Measurements from ENCODE around the gene SMLR1.

The SMLR1 gene

DNA sequence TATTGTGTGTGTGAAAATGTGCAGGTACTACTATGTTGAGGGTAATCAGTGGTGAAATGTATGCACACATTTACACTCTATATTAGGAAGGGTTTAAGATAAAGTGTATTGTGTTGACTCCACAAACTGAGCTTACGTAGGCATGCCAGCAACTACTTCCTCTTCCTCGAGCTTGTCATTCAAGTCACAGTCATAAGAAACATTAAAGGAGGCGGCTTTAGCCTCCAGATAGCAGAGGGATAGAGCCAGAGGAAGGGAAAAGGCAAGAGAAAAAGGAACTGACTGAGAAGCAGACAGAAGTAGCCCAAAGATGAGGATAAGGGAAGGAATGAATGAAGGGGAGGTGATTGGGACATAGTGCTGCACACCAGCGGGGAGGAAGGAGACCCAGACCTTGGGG lies 55.2 kb downstream of the SMLR1 start:
- WGBS, 2 donors (ENCODE audit: extremely low coverage in 2 of 2, insufficient read length in 2 of 2, insufficient replicate concordance in 1 of 2) = no CpG with 5 or more reads among the region's 4 CpGs
- Histone ChIP-seq H3K4me1 (ENCODE audit: control insufficient read depth in 2 of 2, insufficient read depth in 1 of 2, low read depth in 1 of 2, low read length in 2 of 2) (no peaks in the 10 kb centered on the region), H3K14ac (ENCODE audit: low read length) (no peak overlapping the region), H2BK12ac (ENCODE audit: low read length) (no peak overlapping the region), H3K36me3 (replicated peaks in 1 of 2; ENCODE audit: control insufficient read depth in 2 of 2, insufficient read depth in 2 of 2, low read length in 2 of 2) (peaks cover 8 to 16% of the 10 kb centered on the region in 2 donors), H3K27ac (replicated peaks; ENCODE audit: low read length) (no peak overlapping the region), H3K23ac (ENCODE audit: low read depth, low read length, poor library complexity) (no peak overlapping the region), H2BK5ac (ENCODE audit: low read length) (no peak overlapping the region), H4K8ac (ENCODE audit: low read depth, low read length) (no peak overlapping the region), H2BK120ac (ENCODE audit: low read depth, low read length) (no peak overlapping the region), H3K4me2 (ENCODE audit: insufficient read depth, low read length, poor library complexity, severe bottlenecking) (no peak overlapping the region), H3K9ac (ENCODE audit: low read depth, low read length, poor library complexity) (no peak overlapping the region), H3K9me3 (replicated peaks in 1 of 2; ENCODE audit: control insufficient read depth in 2 of 2, insufficient read depth in 1 of 2, low read depth in 1 of 2, low read length in 2 of 2) (peaks cover 0 to 2% of the 10 kb centered on the region in 2 donors), H3K4me3 (ENCODE audit: low read length in 2 of 2) (no peak overlapping the region), H3K79me1 (ENCODE audit: low read depth, low read length) (no peaks in the 10 kb centered on the region), H3K18ac (ENCODE audit: low read length) (no peak overlapping the region), H4K91ac (ENCODE audit: low read depth, low read length, poor library complexity) (no peak overlapping the region), H3K27me3 (ENCODE audit: control insufficient read depth in 3 of 3, insufficient read depth in 3 of 3, low read depth in 1 of 3, low read length in 3 of 3) (no peaks in the 10 kb centered on the region), H2AFZ (ENCODE audit: low read length) (no peak overlapping the region), H2AK5ac (ENCODE audit: low read depth, low read length) (no peak overlapping the region), H2BK15ac (ENCODE audit: low read length) (no peak overlapping the region), H3K4ac (ENCODE audit: low read length) (no peak overlapping the region)
- DNase-seq (ENCODE audit: low spot score) = no peak

DNA sequence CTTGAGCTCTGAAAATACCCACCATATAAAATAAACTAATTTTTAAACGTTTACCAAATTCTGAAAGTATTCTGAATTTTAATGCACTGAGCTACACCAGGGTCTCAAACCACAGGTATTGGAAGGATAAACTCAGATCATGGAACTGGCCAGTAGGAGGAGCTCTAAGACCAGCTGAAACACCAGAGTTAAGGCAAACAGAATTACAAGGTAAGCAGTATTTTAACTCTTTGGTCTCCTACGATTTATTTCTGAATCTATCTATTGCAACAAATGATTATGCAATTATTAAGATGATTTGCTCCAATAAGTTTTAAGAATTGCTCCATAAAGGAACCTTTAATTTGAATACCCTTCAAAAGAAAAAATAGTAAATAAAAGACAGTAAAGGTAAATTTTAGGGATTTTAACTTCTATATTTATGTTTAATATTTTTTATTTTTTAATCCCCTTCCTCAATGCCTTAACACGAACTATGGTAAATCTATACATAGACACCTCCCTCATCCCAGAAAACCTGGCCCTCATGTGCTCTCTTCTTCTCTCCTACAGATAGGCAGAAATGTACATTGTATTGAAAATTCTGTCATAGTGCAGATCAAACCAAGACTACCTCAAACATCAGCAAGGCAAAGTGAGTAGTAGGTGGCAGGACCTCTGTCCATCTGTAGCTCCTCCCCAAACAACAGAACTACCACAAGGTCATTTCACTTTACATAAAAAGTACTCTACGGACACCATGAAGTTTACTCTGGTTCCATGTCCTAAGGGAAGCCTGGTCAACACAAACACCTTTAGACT lies 58.4 kb downstream of the SMLR1 start:
- Histone ChIP-seq H2AK5ac (ENCODE audit: low read depth, low read length) (no peak overlapping the region), H3K27ac (replicated peaks; ENCODE audit: low read length) (no peak overlapping the region), H3K79me1 (ENCODE audit: low read depth, low read length) (no peaks in the 10 kb centered on the region), H3K4me3 (ENCODE audit: low read length in 2 of 2) (no peak overlapping the region), H3K4me1 (ENCODE audit: control insufficient read depth in 2 of 2, insufficient read depth in 1 of 2, low read depth in 1 of 2, low read length in 2 of 2) (no peaks in the 10 kb centered on the region), H2AFZ (ENCODE audit: low read length) (no peak overlapping the region), H3K23ac (ENCODE audit: low read depth, low read length, poor library complexity) (no peak overlapping the region), H3K9ac (ENCODE audit: low read depth, low read length, poor library complexity) (no peak overlapping the region), H3K4me2 (ENCODE audit: insufficient read depth, low read length, poor library complexity, severe bottlenecking) (no peak overlapping the region), H4K8ac (ENCODE audit: low read depth, low read length) (no peak overlapping the region), H2BK15ac (ENCODE audit: low read length) (no peak overlapping the region), H2BK120ac (ENCODE audit: low read depth, low read length) (no peak overlapping the region), H3K9me3 (replicated peaks in 1 of 2; ENCODE audit: control insufficient read depth in 2 of 2, insufficient read depth in 1 of 2, low read depth in 1 of 2, low read length in 2 of 2) (peaks cover 2 to 6% of the 10 kb centered on the region in 2 donors), H2BK5ac (ENCODE audit: low read length) (no peak overlapping the region), H3K27me3 (ENCODE audit: control insufficient read depth in 3 of 3, insufficient read depth in 3 of 3, low read depth in 1 of 3, low read length in 3 of 3) (no peaks in the 10 kb centered on the region), H3K14ac (ENCODE audit: low read length) (no peak overlapping the region), H3K36me3 (replicated peaks in 1 of 2; ENCODE audit: control insufficient read depth in 2 of 2, insufficient read depth in 2 of 2, low read length in 2 of 2) (peaks cover 8 to 23% of the 10 kb centered on the region in 2 donors), H3K4ac (ENCODE audit: low read length) (no peak overlapping the region), H4K91ac (ENCODE audit: low read depth, low read length, poor library complexity) (no peak overlapping the region), H3K18ac (ENCODE audit: low read length) (no peak overlapping the region), H2BK12ac (ENCODE audit: low read length) (no peak overlapping the region)
- DNase-seq (ENCODE audit: low spot score) = peak; percentile 81
- no CpG with 5 or more reads among the region's 4 CpGs for WGBS, 2 donors (ENCODE audit: extremely low coverage in 2 of 2, insufficient read length in 2 of 2, insufficient replicate concordance in 1 of 2)

All from neuronal stem cell (in vitro differentiated cells).